ENCODE data around the gene COL21A1. TPM values are rescaled to one million over a fixed set of nuclear protein-coding genes. Genes with fewer than 3 reads are reported as not detected.

The COL21A1 gene
- total RNA-seq, 1 experiment from 2014 or later, result 3.3 TPM

DNA sequence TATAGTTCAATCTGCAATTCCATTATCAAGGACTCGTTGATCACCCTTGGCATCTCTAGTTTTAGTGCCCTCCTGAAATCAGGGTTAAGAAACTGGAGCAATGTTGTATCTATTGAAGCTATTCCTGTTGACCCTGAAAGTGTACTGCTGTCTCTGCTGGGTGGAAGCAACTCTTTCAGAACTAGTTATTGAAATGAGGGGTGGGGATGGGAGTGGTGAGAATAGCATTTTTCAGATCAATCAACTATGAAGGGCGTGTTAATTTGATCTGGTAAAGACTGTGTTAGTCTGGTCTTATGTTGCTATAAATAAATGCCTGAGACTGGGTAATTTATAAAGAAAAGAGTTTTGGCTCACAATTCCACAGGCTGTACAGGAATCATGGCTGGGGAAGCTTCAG, 219.5 kb downstream of the COL21A1 start:
- DNase-seq (ENCODE audit: low read depth, low spot score), result no peak
- in situ Hi-C loops (cut with HindIII; ENCODE audit: low pct_unique_long_range_greater_than_20kb, low sequenced_read_pairs) (no loop called here), intact Hi-C loops (cut with micrococcal nuclease; ENCODE audit: unreplicated experiment) (no loop called here)
- Histone ChIP-seq H3K4me3 (ENCODE audit: low read depth in 2 of 2, low read length in 2 of 2) (no peak overlapping the region), H3K36me3 (ENCODE audit: control insufficient read depth, insufficient read depth, low read length) (no peaks in the 10 kb centered on the region; the same call in 1 of the 2 replicates), H3K27ac (ENCODE audit: low read length) (no peak overlapping the region), H3K27me3 (ENCODE audit: control insufficient read depth, insufficient read depth, low read length) (no peaks in the 10 kb centered on the region), H3K4me1 (ENCODE audit: control insufficient read depth, insufficient read depth, low read length) (no peaks in the 10 kb centered on the region), H3K9me3 (ENCODE audit: control insufficient read depth, insufficient read depth, low read depth, low read length) (no peaks in the 10 kb centered on the region)
- ChIA-PET POLR2A (no interaction called here), CTCF (no interaction called here)
- no peak for ATAC-seq
- TF ChIP-seq, protein P1, sequence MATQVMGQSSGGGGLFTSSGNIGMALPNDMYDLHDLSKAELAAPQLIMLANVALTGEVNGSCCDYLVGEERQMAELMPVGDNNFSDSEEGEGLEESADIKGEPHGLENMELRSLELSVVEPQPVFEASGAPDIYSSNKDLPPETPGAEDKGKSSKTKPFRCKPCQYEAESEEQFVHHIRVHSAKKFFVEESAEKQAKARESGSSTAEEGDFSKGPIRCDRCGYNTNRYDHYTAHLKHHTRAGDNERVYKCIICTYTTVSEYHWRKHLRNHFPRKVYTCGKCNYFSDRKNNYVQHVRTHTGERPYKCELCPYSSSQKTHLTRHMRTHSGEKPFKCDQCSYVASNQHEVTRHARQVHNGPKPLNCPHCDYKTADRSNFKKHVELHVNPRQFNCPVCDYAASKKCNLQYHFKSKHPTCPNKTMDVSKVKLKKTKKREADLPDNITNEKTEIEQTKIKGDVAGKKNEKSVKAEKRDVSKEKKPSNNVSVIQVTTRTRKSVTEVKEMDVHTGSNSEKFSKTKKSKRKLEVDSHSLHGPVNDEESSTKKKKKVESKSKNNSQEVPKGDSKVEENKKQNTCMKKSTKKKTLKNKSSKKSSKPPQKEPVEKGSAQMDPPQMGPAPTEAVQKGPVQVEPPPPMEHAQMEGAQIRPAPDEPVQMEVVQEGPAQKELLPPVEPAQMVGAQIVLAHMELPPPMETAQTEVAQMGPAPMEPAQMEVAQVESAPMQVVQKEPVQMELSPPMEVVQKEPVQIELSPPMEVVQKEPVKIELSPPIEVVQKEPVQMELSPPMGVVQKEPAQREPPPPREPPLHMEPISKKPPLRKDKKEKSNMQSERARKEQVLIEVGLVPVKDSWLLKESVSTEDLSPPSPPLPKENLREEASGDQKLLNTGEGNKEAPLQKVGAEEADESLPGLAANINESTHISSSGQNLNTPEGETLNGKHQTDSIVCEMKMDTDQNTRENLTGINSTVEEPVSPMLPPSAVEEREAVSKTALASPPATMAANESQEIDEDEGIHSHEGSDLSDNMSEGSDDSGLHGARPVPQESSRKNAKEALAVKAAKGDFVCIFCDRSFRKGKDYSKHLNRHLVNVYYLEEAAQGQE (IDR thresholded peaks at IDR 0.05; ENCODE audit: insufficient read depth in 1 of 2, low read depth in 2 of 2, low read length in 1 of 2), result no peak
- TF ChIP-seq POLR2AphosphoS5 (IDR thresholded peaks at IDR 0.05; ENCODE audit: low read depth, low read length) (no peak), TCF7L2 (IDR thresholded peaks at IDR 0.05; ENCODE audit: low read depth, low read length) (no peak), SIN3A (IDR thresholded peaks at IDR 0.05; ENCODE audit: borderline replicate concordance, insufficient read depth, low read depth, low read length) (no peak)
- TF ChIP-seq, protein P2, sequence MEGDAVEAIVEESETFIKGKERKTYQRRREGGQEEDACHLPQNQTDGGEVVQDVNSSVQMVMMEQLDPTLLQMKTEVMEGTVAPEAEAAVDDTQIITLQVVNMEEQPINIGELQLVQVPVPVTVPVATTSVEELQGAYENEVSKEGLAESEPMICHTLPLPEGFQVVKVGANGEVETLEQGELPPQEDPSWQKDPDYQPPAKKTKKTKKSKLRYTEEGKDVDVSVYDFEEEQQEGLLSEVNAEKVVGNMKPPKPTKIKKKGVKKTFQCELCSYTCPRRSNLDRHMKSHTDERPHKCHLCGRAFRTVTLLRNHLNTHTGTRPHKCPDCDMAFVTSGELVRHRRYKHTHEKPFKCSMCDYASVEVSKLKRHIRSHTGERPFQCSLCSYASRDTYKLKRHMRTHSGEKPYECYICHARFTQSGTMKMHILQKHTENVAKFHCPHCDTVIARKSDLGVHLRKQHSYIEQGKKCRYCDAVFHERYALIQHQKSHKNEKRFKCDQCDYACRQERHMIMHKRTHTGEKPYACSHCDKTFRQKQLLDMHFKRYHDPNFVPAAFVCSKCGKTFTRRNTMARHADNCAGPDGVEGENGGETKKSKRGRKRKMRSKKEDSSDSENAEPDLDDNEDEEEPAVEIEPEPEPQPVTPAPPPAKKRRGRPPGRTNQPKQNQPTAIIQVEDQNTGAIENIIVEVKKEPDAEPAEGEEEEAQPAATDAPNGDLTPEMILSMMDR (IDR thresholded peaks at IDR 0.05), result no peak
- BruUV-seq (replicated peaks), result no TSS peak

DNA sequence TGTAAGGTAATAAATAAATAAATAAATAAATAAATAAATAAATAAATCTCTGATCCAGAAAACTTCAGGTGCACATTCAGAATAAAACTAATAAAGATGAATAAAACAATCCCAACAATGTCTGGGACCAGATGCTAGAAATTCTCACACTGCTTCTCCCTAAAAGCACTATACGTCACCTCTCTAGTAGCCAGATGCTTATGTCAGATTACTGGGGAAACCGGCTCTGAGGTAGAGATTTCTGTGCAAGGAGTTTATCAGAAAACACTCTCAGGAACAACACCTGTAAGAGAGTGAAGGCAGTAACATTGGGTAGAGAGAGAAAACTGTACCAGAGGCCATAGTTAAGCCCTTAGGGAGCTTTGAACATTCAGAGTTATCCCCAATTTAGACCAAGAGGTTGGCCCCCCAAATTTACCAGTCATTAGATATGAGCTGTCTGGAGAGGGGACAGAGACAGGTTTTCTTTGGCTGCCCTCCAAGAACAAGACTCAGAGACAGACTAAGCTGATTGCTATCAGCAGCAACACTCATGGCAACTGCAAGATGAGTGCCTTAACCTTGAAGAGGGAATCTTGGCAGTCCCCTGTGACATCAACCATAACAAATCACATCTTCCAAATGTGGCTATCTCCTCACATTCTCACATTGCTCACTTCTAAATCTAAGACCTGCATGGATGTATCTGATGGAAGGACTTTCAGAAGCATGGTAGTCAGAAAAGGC, 220.8 kb downstream of the COL21A1 start:
- Histone ChIP-seq H3K4me3 (ENCODE audit: low read depth in 2 of 2, low read length in 2 of 2) (no peak overlapping the region), H3K27me3 (ENCODE audit: control insufficient read depth, insufficient read depth, low read length) (no peaks in the 10 kb centered on the region), H3K9me3 (ENCODE audit: control insufficient read depth, insufficient read depth, low read depth, low read length) (no peaks in the 10 kb centered on the region), H3K36me3 (ENCODE audit: control insufficient read depth, insufficient read depth, low read length) (no peaks in the 10 kb centered on the region; the same call in 1 of the 2 replicates), H3K4me1 (ENCODE audit: control insufficient read depth, insufficient read depth, low read length) (no peaks in the 10 kb centered on the region), H3K27ac (ENCODE audit: low read length) (no peak overlapping the region)
- intact Hi-C loops (cut with micrococcal nuclease; ENCODE audit: unreplicated experiment) (no loop called here), in situ Hi-C loops (cut with HindIII; ENCODE audit: low pct_unique_long_range_greater_than_20kb, low sequenced_read_pairs) (no loop called here)
- ChIA-PET POLR2A (no interaction called here), CTCF (no interaction called here)
- ATAC-seq, result no peak
- TF ChIP-seq SIN3A (IDR thresholded peaks at IDR 0.05; ENCODE audit: borderline replicate concordance, insufficient read depth, low read depth, low read length) (no peak), POLR2AphosphoS5 (IDR thresholded peaks at IDR 0.05; ENCODE audit: low read depth, low read length) (no peak), TCF7L2 (IDR thresholded peaks at IDR 0.05; ENCODE audit: low read depth, low read length) (no peak)
- TF ChIP-seq, protein P1 (IDR thresholded peaks at IDR 0.05; ENCODE audit: insufficient read depth in 1 of 2, low read depth in 2 of 2, low read length in 1 of 2), result no peak
- TF ChIP-seq, protein P2 (IDR thresholded peaks at IDR 0.05), result no peak
- DNase-seq (ENCODE audit: low read depth, low spot score), result no peak
- no TSS peak for BruUV-seq (replicated peaks)

All from Panc1 (cell line).